Measurements from ENCODE around the gene IFRD2.

DNA sequence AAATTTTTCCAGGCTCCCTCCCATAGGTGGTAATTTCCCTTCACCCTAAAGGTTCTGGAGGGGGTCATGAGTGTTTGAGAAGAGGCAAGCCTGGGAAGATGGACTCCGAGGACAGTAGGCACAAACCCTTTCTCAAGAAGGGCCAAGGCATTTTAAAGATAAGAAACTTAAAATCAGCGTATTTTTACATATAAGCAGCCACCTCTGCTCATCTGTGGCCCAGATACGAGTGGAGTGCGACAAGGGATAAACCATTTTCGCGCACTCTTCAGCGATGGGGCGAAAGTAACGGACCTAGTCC lies 47.9 kb upstream of the IFRD2 start:
- TF ChIP-seq, protein P1, sequence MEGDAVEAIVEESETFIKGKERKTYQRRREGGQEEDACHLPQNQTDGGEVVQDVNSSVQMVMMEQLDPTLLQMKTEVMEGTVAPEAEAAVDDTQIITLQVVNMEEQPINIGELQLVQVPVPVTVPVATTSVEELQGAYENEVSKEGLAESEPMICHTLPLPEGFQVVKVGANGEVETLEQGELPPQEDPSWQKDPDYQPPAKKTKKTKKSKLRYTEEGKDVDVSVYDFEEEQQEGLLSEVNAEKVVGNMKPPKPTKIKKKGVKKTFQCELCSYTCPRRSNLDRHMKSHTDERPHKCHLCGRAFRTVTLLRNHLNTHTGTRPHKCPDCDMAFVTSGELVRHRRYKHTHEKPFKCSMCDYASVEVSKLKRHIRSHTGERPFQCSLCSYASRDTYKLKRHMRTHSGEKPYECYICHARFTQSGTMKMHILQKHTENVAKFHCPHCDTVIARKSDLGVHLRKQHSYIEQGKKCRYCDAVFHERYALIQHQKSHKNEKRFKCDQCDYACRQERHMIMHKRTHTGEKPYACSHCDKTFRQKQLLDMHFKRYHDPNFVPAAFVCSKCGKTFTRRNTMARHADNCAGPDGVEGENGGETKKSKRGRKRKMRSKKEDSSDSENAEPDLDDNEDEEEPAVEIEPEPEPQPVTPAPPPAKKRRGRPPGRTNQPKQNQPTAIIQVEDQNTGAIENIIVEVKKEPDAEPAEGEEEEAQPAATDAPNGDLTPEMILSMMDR (IDR thresholded peaks at IDR 0.05) = no peak
- TF ChIP-seq POLR2A (IDR thresholded peaks at IDR 0.05) = no peak

Data from vagina (tissue), 2 donors.